HG03108 (cell line): Measurements from ENCODE around the gene PLA2G12A.
A peak's percentile ranks its signal among the peaks of the same experiment; 100 is the strongest.

ENCODE experiments used
- ATAC-seq: cut with Tn5 transposase; IDR thresholded peaks from one replicate; pipeline ENCODE4 v1.9.1; 2021; ENCODE audit warnings: moderate library complexity; ENCODE audit not compliant: unreplicated experiment

The PLA2G12A gene

DNA sequence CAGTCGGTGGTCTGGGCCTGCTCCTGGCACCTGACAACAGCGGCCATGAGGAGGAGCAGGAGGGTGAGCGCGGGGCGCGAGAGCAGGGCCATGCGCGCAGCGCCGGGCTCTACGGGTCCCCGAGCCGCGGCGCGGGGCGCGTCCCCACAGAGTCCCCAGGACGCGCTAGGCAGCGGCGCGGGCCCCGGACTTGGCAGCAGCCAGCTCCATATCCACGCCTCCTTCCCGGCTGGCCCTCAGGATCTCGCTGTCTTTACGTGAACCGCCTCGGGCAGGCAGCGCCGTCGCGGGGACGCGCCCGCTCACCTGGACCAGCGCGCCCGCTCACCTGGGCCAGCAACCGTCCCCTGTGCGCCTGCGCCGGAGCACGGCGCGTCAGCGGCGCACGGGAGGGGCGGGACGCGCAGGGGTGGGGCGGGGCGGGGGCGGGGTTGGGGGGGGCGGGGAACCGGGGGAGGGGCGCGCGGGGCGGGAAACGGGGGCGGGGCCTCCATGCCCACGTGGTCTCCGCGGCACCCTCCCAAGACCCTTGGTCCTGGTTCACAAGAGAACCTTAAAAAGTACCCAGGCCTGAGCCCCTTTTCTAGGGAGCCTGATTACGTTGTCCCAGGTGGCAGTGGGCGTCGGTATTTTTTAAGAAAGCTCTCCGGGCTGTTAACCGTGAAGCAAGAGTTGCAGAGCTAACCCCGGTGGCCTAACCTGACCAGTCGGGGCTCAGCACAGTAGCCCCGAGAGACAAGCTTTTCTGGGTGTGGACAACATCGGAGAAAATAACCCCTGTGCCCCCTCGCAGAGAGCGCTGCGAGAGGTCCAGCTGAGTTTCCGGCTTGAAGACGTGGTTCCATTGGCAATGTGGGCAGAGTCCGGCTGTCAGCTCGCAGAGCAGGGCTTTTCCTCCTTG lies at the start of gene PLA2G12A:
Gene PLA2G12A (minus strand): TSS at position 353 of the 901 bp plus-strand sequence. CDS start 261 bp downstream, at position 92.
- ATAC-seq: peak; percentile 79

DNA sequence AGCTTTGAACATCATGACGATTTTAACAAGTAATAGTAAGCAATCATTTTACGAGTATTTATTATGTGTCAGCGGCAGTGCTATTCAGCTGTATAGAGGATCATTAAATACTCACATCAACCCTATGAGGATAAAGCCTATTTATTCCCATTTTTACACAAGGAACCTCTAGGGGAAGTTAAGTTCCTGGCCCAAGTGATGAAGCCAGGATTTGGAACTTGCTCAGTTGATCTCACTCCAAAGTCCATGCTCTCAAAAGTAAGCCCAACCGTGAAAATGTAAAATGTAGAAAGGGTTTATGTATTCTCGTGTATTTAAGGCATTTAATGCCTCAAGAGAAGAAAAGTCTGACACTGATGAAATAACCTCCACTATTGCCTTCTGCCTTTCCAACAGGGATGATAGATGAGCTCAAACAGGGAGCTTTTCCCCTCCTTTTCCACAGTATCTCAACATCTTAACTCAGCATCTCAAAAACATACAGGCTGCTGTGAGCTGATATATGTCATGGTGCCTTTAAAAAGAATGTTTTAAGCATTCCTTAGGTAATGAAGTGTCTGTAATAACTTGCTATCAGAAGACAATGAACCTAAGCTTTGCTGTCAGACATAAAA lies 35.0 kb upstream of the PLA2G12A start:
- no peak for ATAC-seq

DNA sequence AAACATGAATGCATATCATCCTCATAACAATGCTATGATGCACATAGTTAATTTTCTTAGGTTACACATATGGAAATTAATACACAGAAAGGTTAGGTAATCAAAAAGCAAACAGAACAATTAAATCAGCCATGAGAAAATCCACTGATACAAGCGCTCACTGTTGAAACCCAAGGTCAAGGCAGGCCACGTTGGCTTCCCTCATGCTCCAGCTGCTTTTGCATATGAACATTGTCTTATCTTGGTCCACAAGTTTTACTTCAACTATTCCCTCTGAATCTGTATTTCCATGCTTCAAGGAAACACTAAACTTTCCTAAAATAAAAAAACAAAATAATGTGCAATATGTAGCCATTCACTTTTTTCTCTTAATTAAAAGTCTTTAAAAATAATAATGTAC lies 34.5 kb upstream of the PLA2G12A start:
- no peak for ATAC-seq

DNA sequence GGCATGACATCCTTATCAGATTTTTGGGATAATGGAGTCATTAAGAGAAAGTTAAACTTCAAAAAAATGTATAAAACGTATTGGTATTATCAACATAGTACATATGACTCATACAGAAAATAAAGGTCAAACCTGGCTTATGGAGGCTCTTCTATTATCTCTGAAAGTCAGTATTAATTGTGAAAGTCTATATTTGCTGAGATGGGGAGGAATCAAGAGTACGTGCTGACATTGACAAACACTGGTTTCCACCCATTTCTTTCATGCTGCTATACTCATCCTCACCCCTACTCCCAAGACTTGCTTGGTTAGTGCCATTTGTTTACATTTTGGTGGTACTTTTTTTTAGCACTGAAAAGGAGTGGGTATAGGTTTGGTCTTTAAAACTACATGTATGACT lies 30.8 kb upstream of the PLA2G12A start:
- ATAC-seq: no peak

DNA sequence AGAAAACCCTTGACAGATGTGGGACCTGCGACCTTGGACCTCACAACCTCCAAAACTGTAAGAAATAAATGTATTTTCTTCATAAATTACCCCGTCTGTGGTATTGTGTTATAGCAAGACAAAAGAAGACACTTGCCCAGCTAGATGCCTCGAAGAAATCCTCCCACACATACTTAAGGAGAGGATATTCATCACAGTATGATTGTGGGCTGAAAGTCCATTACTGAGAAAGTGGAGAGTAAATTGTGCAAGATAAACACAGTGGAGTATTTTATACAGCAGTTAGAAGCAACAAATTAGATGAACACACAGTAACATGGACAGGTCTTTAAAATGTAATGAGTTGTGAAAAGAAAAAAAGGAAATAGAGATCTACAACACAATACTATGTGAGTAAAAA lies 25.8 kb upstream of the PLA2G12A start:
- no peak for ATAC-seq

DNA sequence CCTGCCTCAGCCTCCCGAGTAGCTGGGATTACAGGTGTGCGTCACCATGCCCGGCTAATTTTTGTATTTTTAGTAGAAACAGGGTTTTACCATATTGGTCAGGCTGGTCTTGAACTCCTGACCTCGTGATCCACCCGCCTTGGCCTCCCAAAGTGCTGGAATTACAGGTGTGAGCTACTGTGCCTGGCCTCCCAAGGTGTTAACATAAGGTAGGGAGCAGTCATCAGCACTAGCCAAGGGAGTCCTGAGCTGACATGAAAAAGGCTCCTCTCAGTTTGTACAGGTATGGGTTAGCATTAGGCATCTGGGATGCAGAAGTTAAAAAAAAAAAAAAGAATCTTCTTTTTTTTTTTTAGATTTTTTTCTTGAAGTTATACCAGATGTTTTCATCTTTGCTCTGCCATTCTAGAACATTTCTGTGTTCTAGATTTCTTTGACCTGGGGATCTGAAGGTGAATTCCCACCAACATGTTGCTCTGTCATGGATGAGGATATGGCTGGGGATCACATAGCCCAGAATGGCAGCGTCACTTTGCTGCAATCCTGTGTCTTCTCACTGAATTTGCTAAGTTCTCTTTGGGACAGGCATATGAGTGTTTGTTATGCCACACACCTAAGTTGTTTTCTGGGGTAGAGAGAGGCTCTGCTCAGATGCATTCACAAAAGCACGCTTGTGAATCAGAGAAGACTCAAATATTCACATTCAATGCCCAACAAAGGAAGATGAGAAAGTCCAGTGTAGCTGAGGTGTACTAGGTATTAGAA lies 24.4 kb upstream of the PLA2G12A start:
- no peak for ATAC-seq

DNA sequence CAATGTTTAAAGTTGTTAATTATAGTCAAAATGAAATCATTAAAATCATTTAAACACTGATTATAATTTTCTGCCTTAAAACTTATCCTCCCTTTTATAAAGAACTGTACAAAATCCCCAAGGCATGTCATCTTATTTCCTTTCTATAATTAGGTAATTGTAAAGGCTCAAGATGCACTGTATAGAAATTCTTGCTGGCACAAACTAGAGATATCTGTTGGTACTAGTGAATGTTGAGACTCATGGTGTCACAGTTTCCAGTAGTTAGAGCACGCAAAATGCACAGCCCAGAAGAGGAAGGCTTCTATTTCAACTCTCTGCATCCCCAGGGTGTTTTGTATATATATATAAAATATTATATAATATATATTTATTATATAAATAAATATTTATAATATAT lies 22.7 kb upstream of the PLA2G12A start:
- no peak for ATAC-seq

DNA sequence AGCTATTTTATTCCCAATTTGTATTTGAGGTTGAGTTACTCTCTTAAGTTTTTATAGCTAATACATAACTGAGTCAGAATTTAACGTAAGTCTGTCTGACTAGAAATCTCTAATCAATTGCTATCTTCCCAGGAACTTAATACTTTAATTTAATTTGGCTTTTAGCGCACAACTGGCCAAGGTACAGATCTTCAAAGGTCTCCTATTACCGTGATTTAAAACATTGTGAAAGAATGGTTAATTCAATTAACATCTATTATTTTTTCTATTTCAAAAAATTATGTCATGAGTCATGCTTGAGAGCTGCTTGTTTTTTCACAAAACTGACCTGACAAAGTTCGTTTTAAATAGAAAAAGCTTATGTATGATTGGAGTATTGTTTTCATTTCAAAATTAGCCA lies 22.0 kb upstream of the PLA2G12A start:
- no peak for ATAC-seq

DNA sequence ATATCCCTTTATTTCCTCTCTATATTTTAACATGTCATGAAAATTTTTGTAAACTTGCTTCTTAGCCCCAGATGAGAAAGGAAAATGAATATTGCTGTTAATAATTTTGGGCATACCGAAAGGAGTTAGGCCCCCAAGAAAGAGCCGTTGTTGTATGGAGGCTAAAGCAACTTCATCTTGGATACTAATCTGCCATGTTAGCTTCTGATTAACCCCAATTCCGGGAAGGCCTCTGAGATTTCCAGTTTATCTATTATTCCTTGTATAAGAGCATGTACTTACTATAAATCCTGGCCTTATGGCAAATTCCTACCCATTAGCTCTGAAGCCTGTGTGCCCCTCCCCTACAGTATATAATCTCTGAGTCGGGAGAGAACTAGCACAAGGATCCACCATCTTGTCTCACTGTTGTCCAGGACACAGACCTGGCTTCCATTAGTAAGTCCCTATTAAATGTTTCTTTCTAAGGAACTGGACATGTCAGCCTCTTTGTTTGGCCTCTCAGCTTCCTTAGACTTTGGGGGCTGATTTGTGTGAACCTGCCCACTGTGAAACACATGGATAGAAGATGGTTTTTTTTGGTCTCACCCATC lies 20.9 kb upstream of the PLA2G12A start:
- no peak for ATAC-seq

DNA sequence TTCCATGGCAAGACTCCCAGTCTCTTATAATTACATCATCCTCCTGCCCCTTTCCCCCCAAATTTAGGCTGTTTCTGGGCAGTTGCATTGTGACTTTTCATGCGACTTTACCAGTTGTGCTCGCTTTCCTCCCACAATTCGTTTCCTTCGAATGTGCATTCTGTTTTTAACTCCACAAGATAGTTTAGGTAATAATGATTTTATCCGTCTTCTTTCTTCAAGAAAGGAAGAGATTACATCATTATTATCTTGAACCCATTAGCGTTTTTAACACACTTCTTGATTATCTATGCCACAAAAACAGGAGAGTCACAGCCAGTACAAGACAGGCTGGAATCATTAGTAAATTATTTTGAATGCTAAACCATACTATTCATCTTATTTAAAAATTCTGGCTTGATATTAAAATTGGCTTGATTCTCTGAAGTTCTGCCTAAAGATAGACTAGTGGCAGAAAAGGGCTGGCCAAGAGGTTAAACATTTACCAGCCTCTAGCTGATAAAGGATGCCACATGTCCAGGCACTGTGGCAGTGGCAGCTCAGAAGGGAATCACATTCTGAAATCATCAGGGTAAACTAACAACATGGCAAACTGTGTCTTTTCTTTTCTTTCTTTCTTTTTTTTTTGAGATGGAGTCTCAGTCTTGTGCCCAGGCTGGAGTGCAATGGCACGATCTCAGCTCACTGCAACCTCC lies 19.7 kb upstream of the PLA2G12A start:
- ATAC-seq: no peak

DNA sequence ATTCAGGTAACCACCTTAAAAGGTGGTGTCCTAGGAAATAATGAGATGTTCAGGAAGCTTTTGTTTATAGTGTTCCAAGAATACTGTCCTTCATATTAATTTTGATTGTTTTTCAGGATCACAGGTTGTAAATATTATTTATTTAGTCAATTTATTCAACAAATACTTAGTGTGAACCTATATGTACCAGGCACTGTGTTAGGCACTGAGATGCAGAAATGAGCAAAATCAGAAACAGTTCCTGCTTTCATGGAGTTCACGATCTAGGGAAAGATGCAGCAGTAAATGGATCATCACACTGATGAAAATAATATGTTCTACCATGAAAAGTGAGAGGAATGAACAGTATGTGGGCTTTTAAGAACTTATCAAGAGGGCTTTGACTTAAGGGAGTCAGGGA lies 18.2 kb upstream of the PLA2G12A start:
- ATAC-seq: no peak

DNA sequence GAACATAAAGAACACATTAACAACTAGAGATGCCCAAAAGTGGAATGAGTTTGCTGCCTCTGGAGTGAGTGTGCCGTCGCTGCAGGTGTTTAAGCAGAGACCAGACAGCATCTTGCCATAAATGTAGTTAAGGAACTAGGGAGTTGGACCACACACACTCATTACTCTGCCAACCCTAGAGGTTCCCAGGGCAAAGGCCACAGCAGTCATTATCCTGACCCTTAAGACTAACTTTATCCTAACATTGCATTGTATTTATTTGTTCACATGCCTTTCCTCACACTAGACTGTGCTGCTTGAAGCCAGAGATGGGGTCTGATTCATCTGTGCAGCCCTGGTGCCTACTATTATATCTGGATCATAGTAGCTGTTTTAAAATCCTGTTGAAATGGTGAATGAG lies 16.9 kb upstream of the PLA2G12A start:
- no peak for ATAC-seq

DNA sequence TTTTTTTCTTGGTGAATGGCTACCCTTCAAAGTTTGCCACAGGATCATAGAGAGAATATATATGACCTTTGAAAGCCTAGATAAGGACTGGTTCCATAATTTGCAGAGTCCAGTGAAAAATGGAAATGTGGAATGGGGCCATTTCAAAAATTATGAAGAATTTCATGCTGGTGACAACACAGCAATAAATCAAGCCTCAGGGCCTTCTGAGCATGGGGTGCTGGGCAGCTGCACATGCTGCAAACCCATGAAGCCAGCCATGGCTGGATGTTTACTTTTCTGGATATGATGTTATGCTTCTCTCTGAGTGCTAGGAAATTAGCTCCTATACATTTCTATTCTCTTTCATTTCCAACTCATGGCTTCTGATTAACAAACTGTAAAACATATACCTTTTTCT lies 16.0 kb upstream of the PLA2G12A start:
- no peak for ATAC-seq

DNA sequence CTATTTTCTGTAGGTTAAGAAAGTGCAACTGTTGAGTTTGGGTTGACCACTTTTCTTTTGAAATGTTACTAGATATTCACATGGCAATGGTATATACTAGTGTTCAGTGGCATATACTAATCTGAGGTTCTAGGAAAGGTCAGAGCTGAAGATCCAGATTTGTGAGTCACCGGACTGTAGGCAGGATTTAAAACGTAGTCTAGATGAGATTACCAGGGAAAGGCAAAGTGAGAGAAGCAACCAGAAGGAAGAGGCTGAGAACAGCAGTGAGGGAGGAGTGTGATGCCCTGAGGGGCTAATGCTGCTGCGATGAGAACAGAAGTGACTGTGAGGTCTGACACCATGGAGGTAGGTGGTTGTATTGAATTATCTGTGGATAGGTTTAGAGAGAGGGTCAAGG lies 9.7 kb upstream of the PLA2G12A start:
- no peak for ATAC-seq

DNA sequence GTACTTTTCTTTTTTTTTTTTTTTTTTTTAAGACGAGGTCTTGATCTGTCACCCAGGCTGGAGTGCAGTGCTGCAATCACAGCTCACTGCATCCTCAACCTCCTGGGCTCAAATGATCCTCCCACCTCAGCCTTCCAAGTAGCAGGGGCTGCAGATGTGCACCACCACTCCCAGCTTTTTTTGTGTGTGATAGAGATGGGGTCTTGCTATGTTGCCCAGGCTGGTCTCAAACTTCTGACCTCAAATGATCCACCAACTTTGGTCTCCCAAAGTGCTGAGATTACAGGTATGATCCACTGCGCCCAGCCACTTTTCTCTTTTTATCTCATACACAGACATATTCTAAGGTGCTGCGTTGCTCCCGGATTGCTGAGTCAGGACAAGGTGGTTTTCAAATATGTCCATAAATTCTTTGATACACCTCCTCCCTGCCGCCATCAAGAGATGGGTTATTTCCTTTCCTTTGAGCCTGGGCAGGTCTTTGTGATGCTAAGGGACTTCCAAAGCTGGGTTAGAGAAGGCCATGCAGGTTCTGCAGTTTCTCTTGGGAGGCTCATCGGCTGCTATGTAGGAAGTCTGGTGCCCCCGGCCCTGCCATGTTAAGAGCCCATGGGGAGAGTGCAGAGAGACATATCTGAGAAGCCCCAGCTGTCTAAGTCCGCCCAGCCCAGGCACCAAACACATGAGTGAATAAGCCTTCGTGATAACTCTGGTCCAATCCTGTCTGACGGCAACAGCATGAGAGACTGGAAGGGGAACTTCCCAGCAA lies 8.4 kb upstream of the PLA2G12A start:
- no peak for ATAC-seq

DNA sequence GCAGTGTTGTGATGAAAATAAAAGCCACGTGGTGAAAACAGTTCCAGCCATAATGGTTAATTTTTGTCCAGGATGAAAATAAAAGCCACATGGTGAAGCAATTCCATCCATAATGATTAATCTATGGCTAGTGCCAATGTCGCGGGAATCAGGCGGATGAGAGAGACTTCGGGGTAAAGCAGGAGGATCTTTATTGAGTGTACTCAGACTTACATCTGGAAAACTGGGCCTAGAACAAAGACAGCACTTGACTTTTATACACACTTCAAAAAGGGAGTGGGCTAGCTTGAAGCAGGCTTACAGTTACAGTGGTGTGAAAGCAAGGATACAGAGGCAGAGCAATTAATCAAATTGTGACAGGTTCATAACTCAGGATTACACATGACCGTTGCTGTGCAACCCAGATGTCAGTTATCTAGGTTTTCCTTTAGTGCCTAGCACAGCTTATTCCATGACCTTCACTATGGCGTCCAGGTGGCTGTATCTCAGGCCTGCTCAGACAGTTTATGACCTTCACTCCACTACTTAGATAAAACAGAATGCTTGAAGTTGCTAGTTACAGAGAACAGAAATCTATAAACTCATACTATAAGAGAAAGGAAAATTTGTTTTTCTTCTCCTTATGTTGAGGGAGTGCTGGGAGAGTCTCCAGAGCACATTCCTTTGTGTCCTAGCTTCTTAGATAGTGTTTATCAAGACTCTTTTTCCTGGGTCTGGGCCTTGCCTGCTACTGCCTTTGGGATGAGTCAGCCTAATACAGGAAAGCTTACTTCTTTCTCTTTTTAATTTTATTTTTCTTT lies 5.9 kb upstream of the PLA2G12A start:
- no peak for ATAC-seq

DNA sequence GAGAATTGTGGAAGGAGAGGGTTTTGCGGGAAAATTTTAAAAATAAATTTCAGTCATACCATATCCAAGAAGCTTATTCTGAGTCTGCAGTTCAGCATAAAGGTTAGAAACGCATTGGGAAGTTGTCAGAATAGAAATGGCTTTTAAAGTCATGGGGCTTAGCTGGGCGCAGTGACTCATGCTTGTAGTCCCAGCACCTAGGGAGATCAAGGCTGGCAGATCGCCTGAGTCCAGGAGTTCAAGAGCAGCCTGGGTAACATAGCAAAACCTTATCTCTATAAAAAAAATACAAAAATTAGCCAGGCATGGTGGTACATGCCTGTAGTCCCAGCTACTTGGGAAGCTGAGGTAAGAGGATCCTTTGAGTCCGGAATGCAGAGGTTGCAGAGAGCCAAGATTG lies 3.9 kb upstream of the PLA2G12A start:
- no peak for ATAC-seq

DNA sequence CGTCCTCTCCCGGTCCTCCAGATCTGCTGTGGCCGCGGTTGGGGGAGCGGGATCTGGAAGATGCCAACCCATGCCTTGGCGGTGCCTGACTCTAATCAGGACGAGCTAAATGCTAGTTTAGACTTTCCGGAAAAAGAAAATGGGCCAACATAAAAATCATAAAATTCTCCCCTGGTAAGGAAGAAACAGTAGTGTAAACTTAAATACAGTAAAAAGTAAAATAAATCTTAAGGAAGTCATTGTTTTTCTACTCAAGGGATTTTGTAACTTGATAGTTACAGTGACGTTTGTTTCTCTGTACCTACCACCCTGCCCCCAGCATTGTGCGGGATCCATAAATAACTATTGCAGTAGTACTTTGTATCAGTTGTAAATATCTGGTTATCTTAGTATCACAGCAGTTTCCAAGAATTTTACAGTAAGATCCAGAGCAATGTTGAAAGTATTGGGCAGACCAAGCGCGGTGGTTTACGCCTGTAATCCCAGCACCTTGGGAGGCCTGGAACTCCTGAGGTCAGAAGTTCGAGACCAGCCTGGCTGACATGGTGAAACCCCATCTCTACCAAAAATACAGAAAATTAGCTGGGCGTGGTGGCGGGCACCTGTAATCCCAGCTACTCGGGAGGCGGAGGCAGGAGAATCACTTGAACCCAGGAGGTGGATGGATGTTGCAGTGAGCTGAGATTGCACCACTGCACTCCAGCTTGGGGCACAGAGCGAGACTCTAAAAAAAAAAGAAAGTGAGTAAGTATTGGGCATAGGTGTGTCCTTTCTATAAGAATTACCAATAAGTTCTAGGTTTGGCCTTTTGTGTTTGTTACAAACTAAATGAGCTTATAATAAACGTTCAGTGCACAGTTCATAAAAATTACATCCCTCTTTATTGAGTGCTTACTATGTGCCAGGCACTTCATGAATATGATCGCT lies 1.0 kb upstream of the PLA2G12A start:
- ATAC-seq: no peak
